HL-60 (cell line): ENCODE measurements around the gene CACNA1H.

ENCODE experiments used
- DNase-seq, 2 experiments: peaks; one replicate each; pipeline ENCODE4 v3.0.0-alpha.2; 2010 to 2020; ENCODE audit warnings: low read depth in 1 of 2, low spot score in 1 of 2
- H3K27ac ChIP-seq: fragments of 250-450 bp; sonication (Bioruptor Pico); replicated peaks from 2 replicates; pipeline ENCODE4 v1.5.1; 2020; ENCODE audit warnings: mild to moderate bottlenecking, moderate library complexity
- H3K27me3 ChIP-seq: fragments of 250-450 bp; sonication (Bioruptor Pico); 2 replicates; pipeline ENCODE4 v1.5.1; 2021; ENCODE audit warnings: mild to moderate bottlenecking, moderate library complexity; ENCODE audit not compliant: insufficient read depth, poor library complexity, severe bottlenecking
- H3K4me3 ChIP-seq: replicated peaks from 2 replicates; pipeline ENCODE4 v1.5.1; 2011; ENCODE audit warnings: mild to moderate bottlenecking, control low read depth, low read length; ENCODE audit not compliant: insufficient read depth
- GABPA ChIP-seq: IDR thresholded peaks from 2 replicates; pipeline ENCODE4 v1.6.1; 2012; ENCODE audit warnings: low read depth
- POLR2AphosphoS5 ChIP-seq: IDR thresholded peaks from 2 replicates; pipeline ENCODE4 v1.6.1; 2012; ENCODE audit warnings: low read depth
- SPI1 ChIP-seq: IDR thresholded peaks from 2 replicates; pipeline ENCODE4 v1.6.1; 2012; ENCODE audit warnings: low read depth, mild to moderate bottlenecking, borderline replicate concordance
- TF ChIP-seq, protein P1 (sequence below): IDR thresholded peaks from one replicate; pipeline ENCODE4 v1.5.1; 2011; ENCODE audit warnings: low read length, control low read depth, inconsistent platforms; ENCODE audit not compliant: insufficient read depth
- TF ChIP-seq, protein P2 (sequence below): IDR thresholded peaks from 2 replicates; pipeline ENCODE4 v1.6.1; 2012; ENCODE audit warnings: low read depth; ENCODE audit not compliant: insufficient replicate concordance

The CACNA1H gene

DNA sequence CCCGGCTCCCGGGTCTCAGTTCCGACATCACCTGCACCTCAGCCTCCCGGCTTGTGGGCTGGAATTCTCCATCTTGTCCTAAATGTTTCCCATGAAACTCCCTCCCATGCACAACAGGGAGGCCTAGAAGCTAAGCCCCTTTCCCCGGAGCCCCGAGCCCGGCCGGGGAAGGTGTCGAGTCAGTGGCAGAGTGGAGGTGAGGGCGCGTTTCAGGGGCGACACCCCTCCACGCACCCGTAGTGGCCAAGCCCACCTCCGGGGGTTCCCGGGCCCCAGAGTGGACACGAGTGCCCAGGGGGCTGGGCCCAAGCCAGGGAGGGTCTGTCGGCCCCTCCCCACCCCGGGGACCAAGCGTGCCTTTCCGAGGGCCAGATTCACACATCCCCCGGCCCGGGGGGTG is 31.9 kb upstream of the CACNA1H start:
- no peak overlapping the region for H3K4me3 ChIP-seq
- DNase-seq: no peak
- TF ChIP-seq, protein P1, sequence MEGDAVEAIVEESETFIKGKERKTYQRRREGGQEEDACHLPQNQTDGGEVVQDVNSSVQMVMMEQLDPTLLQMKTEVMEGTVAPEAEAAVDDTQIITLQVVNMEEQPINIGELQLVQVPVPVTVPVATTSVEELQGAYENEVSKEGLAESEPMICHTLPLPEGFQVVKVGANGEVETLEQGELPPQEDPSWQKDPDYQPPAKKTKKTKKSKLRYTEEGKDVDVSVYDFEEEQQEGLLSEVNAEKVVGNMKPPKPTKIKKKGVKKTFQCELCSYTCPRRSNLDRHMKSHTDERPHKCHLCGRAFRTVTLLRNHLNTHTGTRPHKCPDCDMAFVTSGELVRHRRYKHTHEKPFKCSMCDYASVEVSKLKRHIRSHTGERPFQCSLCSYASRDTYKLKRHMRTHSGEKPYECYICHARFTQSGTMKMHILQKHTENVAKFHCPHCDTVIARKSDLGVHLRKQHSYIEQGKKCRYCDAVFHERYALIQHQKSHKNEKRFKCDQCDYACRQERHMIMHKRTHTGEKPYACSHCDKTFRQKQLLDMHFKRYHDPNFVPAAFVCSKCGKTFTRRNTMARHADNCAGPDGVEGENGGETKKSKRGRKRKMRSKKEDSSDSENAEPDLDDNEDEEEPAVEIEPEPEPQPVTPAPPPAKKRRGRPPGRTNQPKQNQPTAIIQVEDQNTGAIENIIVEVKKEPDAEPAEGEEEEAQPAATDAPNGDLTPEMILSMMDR: no peak
- TF ChIP-seq, protein P2, sequence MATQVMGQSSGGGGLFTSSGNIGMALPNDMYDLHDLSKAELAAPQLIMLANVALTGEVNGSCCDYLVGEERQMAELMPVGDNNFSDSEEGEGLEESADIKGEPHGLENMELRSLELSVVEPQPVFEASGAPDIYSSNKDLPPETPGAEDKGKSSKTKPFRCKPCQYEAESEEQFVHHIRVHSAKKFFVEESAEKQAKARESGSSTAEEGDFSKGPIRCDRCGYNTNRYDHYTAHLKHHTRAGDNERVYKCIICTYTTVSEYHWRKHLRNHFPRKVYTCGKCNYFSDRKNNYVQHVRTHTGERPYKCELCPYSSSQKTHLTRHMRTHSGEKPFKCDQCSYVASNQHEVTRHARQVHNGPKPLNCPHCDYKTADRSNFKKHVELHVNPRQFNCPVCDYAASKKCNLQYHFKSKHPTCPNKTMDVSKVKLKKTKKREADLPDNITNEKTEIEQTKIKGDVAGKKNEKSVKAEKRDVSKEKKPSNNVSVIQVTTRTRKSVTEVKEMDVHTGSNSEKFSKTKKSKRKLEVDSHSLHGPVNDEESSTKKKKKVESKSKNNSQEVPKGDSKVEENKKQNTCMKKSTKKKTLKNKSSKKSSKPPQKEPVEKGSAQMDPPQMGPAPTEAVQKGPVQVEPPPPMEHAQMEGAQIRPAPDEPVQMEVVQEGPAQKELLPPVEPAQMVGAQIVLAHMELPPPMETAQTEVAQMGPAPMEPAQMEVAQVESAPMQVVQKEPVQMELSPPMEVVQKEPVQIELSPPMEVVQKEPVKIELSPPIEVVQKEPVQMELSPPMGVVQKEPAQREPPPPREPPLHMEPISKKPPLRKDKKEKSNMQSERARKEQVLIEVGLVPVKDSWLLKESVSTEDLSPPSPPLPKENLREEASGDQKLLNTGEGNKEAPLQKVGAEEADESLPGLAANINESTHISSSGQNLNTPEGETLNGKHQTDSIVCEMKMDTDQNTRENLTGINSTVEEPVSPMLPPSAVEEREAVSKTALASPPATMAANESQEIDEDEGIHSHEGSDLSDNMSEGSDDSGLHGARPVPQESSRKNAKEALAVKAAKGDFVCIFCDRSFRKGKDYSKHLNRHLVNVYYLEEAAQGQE: no peak
- TF ChIP-seq POLR2AphosphoS5 (no peak), GABPA (no peak), SPI1 (no peak)
- H3K27me3 ChIP-seq: peaks cover 7% of the 10 kb centered on the region
- no peak overlapping the region for H3K27ac ChIP-seq

DNA sequence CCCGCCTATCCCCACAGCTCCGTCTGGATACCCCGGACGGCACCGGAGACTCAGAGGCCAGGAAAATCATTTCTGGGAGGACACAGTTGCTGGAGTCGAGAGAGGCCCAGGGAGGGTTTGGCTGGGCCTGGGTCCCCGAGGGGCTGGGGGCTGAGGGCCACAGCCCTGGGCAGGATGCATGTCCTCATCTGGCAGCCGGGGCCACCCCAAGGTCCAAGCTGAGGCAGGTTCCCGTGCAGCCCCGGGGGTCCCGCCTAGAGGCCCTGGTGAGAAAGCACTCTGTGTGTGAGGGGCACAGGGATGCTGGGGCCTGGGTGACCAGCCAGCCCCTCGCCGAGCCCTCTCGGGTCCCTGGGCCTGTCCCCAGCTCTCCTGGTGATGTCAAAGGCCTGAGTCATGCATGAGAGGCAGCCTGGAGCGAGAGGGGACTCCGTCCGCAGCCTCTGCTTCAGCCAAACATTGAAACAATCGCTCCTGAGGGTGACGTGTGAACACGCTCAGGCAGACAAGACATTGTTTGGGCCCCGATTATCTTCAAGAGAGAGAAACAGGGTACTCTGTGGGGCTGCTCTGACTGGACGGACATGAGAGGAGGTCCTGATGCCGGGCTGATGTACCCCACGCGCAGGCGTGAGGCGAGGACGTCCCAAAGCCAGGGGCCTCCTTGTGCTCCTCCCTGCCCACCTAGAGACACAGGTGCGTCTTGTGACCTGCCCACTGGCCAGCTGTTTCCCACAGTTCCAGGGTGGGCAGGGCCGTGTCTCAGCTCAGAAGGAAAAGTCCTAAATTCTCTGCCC is 31.1 kb upstream of the CACNA1H start:
- no peak overlapping the region for H3K4me3 ChIP-seq
- peaks cover 7% of the 10 kb centered on the region for H3K27me3 ChIP-seq
- TF ChIP-seq SPI1: no peak
- TF ChIP-seq, protein P1: no peak
- no peak for TF ChIP-seq POLR2AphosphoS5
- TF ChIP-seq, protein P2: no peak
- DNase-seq: no peak
- no peak overlapping the region for H3K27ac ChIP-seq

DNA sequence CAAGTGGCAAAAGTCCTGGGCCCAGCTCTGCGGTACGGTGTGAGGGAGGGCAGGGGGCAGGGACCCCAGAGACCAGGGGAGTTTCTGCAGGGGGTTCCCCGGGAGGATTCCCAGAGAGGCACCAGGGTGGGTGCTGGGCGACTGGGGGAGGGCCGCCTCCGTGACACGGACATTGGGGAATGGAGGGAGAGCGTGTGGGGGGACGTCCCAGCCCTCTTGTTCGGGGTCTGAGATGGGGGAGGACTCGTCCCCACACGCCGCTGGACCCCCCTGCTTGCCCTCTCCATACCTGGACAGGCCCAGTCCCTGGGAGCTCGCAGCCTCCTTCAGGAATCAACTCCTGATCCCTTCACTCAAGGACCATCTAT is 30.5 kb upstream of the CACNA1H start:
- TF ChIP-seq, protein P1: no peak
- TF ChIP-seq, protein P2: no peak
- TF ChIP-seq GABPA (no peak), POLR2AphosphoS5 (no peak), SPI1 (no peak)
- no peak for DNase-seq
- peaks cover 7% of the 10 kb centered on the region for H3K27me3 ChIP-seq

More for the DNA sequence above, 30.5 kb upstream of the CACNA1H start:
- Histone ChIP-seq H3K27ac (no peak overlapping the region), H3K4me3 (no peak overlapping the region)
